IMR-90 (cell line): ENCODE measurements around the gene BRD8. TPM values are rescaled to one million over a fixed set of nuclear protein-coding genes. Genes with fewer than 3 reads are reported as not detected.

Experiments used
- ATAC-seq: fragments of 200-7000 bp; cut with Tn5 transposase; 2 replicates; pipeline ENCODE4 v1.9.1; 2020; ENCODE audit warnings: low read depth, mild to moderate bottlenecking, moderate library complexity
- BruUV-seq: library from RNA; stranded (reverse); fragments of 400-500 nt; replicated peaks from 2 replicates; lab custom pipeline; 2021; lab: Mats Ljungman, UMichigan
- CTCF ChIA-PET: fragments of 300-600 bp; formaldehyde crosslinking; extraction: SDS; loops from one replicate; lab custom pipeline; 2021; ENCODE audit warnings: antibody characterized with exemption; lab: Yijun Ruan, JAX
- POLR2A ChIA-PET: fragments of 300-600 bp; sonication (Branson Sonifier 250); formaldehyde crosslinking; loops from one replicate; lab custom pipeline; 2022; ENCODE audit warnings: antibody characterized with exemption; ENCODE audit not compliant: unreplicated experiment; lab: Charles Lee
- DNase-seq: peaks from one replicate; pipeline ENCODE4 v3.0.0; 2013
- H2AFZ ChIP-seq: replicated peaks from 2 replicates; pipeline ENCODE3; 2013; ENCODE audit warnings: low read length, mild to moderate bottlenecking; ENCODE audit not compliant: poor library complexity
- H2AK5ac ChIP-seq: 2 replicates; pipeline ENCODE4 v1.6.1; 2013; ENCODE audit warnings: low read depth, low read length, inconsistent platforms
- H2AK9ac ChIP-seq: replicated peaks from 2 replicates; pipeline ENCODE3; 2013; ENCODE audit warnings: mild to moderate bottlenecking, low read depth, low read length, moderate library complexity; ENCODE audit not compliant: poor library complexity
- H2BK120ac ChIP-seq: 2 replicates; pipeline ENCODE4 v1.6.1; 2013; ENCODE audit warnings: low read depth, low read length, inconsistent platforms
- H2BK15ac ChIP-seq: 3 replicates; pipeline ENCODE4 v1.6.1; 2013; ENCODE audit warnings: low read depth, low read length, inconsistent platforms
- H2BK20ac ChIP-seq: 2 replicates; pipeline ENCODE4 v1.6.1; 2013; ENCODE audit warnings: low read depth, mild to moderate bottlenecking, inconsistent platforms, low read length, moderate library complexity
- H2BK5ac ChIP-seq: 2 replicates; pipeline ENCODE4 v1.6.1; 2013; ENCODE audit warnings: mild to moderate bottlenecking, low read depth, low read length, inconsistent platforms; ENCODE audit not compliant: poor library complexity, severe bottlenecking
- H3K14ac ChIP-seq: replicated peaks from 2 replicates; pipeline ENCODE4 v1.6.1; 2013; ENCODE audit warnings: low read depth, low read length, inconsistent platforms
- H3K18ac ChIP-seq: 2 replicates; pipeline ENCODE4 v1.6.1; 2013; ENCODE audit warnings: low read depth, low read length, control low read depth
- H3K23ac ChIP-seq: 2 replicates; pipeline ENCODE4 v1.6.1; 2013; ENCODE audit warnings: low read depth, low read length, inconsistent platforms
- H3K27ac ChIP-seq: 2 replicates; pipeline ENCODE4 v1.5.1; 2013; ENCODE audit warnings: mild to moderate bottlenecking, control low read depth, low read length; ENCODE audit not compliant: insufficient read depth
- H3K27me3 ChIP-seq: 2 replicates; pipeline ENCODE4 v1.6.1; 2013; ENCODE audit warnings: low read length; ENCODE audit not compliant: control insufficient read depth, insufficient read depth
- H3K36me3 ChIP-seq: 2 replicates; pipeline ENCODE4 v1.6.1; 2013; ENCODE audit warnings: low read length, mixed read lengths; ENCODE audit not compliant: control insufficient read depth, insufficient read depth
- H3K4ac ChIP-seq: 2 replicates; pipeline ENCODE4 v1.6.1; 2013; ENCODE audit warnings: low read depth, low read length, inconsistent platforms
- H3K4me1 ChIP-seq: 2 replicates; pipeline ENCODE4 v1.6.1; 2013; ENCODE audit warnings: low read length, mixed read lengths; ENCODE audit not compliant: control insufficient read depth, insufficient read depth
- H3K4me2 ChIP-seq: 2 replicates; pipeline ENCODE4 v1.6.1; 2013; ENCODE audit warnings: low read depth, mild to moderate bottlenecking, control low read depth, low read length, moderate library complexity
- H3K4me3 ChIP-seq: 2 replicates; pipeline ENCODE4 v1.5.1; 2013; ENCODE audit warnings: low read depth, mild to moderate bottlenecking, control low read depth, low read length, moderate library complexity; ENCODE audit not compliant: insufficient read depth
- H3K56ac ChIP-seq: 2 replicates; pipeline ENCODE4 v1.6.1; 2013; ENCODE audit warnings: low read length, inconsistent platforms; ENCODE audit not compliant: insufficient read depth; ENCODE audit errors: extremely low read depth
- H3K79me1 ChIP-seq, 2 experiments: 2 replicates each; pipeline ENCODE4 v1.6.1; 2013; ENCODE audit warnings: low read length in 2 of 2, inconsistent platforms in 1 of 2, low read depth in 1 of 2
- H3K9ac ChIP-seq: 2 replicates; pipeline ENCODE4 v1.6.1; 2013; ENCODE audit warnings: low read depth, low read length, control low read depth
- H3K9me1 ChIP-seq: 2 replicates; pipeline ENCODE4 v1.6.1; 2013; ENCODE audit warnings: low read length, inconsistent platforms; ENCODE audit not compliant: insufficient read depth
- H3K9me3 ChIP-seq: 2 replicates; pipeline ENCODE4 v1.6.1; 2013; ENCODE audit warnings: low read length; ENCODE audit not compliant: control insufficient read depth, insufficient read depth
- H4K20me1 ChIP-seq: 2 replicates; pipeline ENCODE4 v1.6.1; 2013; ENCODE audit warnings: low read length, inconsistent platforms; ENCODE audit not compliant: insufficient read depth
- H4K5ac ChIP-seq: 2 replicates; pipeline ENCODE4 v1.6.1; 2013; ENCODE audit warnings: mild to moderate bottlenecking, low read depth, low read length, control low read depth
- H4K8ac ChIP-seq, 2 experiments: 2 replicates each; pipeline ENCODE4 v1.6.1; 2013; ENCODE audit warnings: low read depth in 2 of 2, low read length in 2 of 2, control low read depth in 1 of 2, inconsistent platforms in 1 of 2
- H4K91ac ChIP-seq: 2 replicates; pipeline ENCODE4 v1.6.1; 2013; ENCODE audit warnings: low read depth, low read length, inconsistent platforms; ENCODE audit not compliant: insufficient read depth
- BHLHE40 ChIP-seq: fragments of 150-350 bp; IDR thresholded peaks from 2 replicates; pipeline ENCODE4 v1.6.1; 2016; ENCODE audit warnings: mild to moderate bottlenecking, low read depth, low read length
- CEBPB ChIP-seq: IDR thresholded peaks from 2 replicates; pipeline ENCODE4 v1.6.1; 2012; ENCODE audit warnings: low read depth, low read length, improper control_type of control experiment
- CHD1 ChIP-seq: IDR thresholded peaks from 2 replicates; pipeline ENCODE4 v1.6.1; 2012; ENCODE audit warnings: low read depth, low read length, improper control_type of control experiment
- CTCF ChIP-seq: conservative IDR thresholded peaks from 2 replicates; pipeline ENCODE4 v1.5.1; 2012; ENCODE audit warnings: mild to moderate bottlenecking, low read depth, low read length, improper control_type of control experiment
- MAFK ChIP-seq: IDR thresholded peaks from 2 replicates; pipeline ENCODE4 v1.6.1; 2012; ENCODE audit warnings: low read depth, low read length, improper control_type of control experiment
- MAZ ChIP-seq: IDR thresholded peaks from 2 replicates; pipeline ENCODE4 v1.6.1; 2012; ENCODE audit warnings: low read depth, mild to moderate bottlenecking, low read length, improper control_type of control experiment, moderate library complexity, borderline replicate concordance
- MXI1 ChIP-seq: IDR thresholded peaks from 2 replicates; pipeline ENCODE4 v1.6.1; 2012; ENCODE audit warnings: low read depth, mild to moderate bottlenecking, low read length, moderate library complexity, borderline replicate concordance
- POLR2A ChIP-seq: IDR thresholded peaks from 2 replicates; pipeline ENCODE4 v1.6.1; 2012; ENCODE audit warnings: mild to moderate bottlenecking, low read depth, low read length
- RAD21 ChIP-seq: IDR thresholded peaks from 2 replicates; pipeline ENCODE4 v1.6.1; 2012; ENCODE audit warnings: low read length, improper control_type of control experiment
- RCOR1 ChIP-seq: IDR thresholded peaks from 2 replicates; pipeline ENCODE4 v1.6.1; 2012; ENCODE audit warnings: mild to moderate bottlenecking, low read length, improper control_type of control experiment; ENCODE audit not compliant: insufficient replicate concordance
- RFX5 ChIP-seq: IDR thresholded peaks from 2 replicates; pipeline ENCODE4 v1.8.0; 2012; ENCODE audit warnings: low read depth, mild to moderate bottlenecking, low read length, moderate library complexity
- SMC3 ChIP-seq: fragments of 150-350 bp; IDR thresholded peaks from 2 replicates; pipeline ENCODE4 v1.6.1; 2016; ENCODE audit warnings: low read depth, mild to moderate bottlenecking, antibody characterized with exemption, low read length, moderate library complexity
- WGBS, 2 experiments: methylation state at CpG; one replicate each; pipeline versions ENCODE4 v1.1.5 to v1.1.7; 2013; ENCODE audit warnings: missing lambda C conversion rate in 2 of 2; ENCODE audit not compliant: insufficient read length in 1 of 2; ENCODE audit errors: extremely low coverage in 2 of 2; 5-methylcytosine and 5-hydroxymethylcytosine counted together
- dilution Hi-C: fragments of 300-500 bp; cut with HindIII; formaldehyde crosslinking; loops from one replicate; pipeline ENCODE4 v1.14.3; 2018; ENCODE audit warnings: low sequenced_read_pairs; ENCODE audit not compliant: unreplicated experiment
- in situ Hi-C: fragments of 300-500 bp; cut with MboI; formaldehyde crosslinking; loops from 3 replicates; pipeline ENCODE4 v1.14.3; 2019; ENCODE audit warnings: low sequenced_read_pairs, inconsistent platforms, mixed read lengths
- intact Hi-C: fragments of 100-400 bp; cut with micrococcal nuclease; formaldehyde crosslinking; loops from 2 replicates; pipeline ENCODE4 v1.10.0; 2022
- polyA plus RNA-seq, 3 experiments: library from polyadenylated mRNA; depleted of rRNA; stranded (reverse); fragments of >200 nt; gene quantifications; 2 replicates each; pipeline ENCODE4 v1.2.3, GENCODE V29; 2012; ENCODE audit warnings: low replicate concordance in 1 of 3
- total RNA-seq: library from RNA; depleted of rRNA; stranded (reverse); fragments of >200 nt; gene quantifications from 2 replicates; pipeline ENCODE4 v1.2.3, GENCODE V29; 2012
- TF ChIP-seq, protein P1 (sequence below): fragments of 150-350 bp; IDR thresholded peaks from 2 replicates; pipeline ENCODE4 v1.6.1; 2016; ENCODE audit warnings: low read depth, mild to moderate bottlenecking, low read length, moderate library complexity, borderline replicate concordance

Gene BRD8
- total and polyA plus RNA-seq, 2 of the 4 experiments (the other 2 are of a cell fraction) = 36.9 to 43.6 TPM

- Histone ChIP-seq H3K4me1 (no peaks in the 10 kb centered on the region), H3K27ac (no peak overlapping the region), H2BK120ac (no peak overlapping the region), H3K14ac (no peak overlapping the region), H4K20me1 (no peaks in the 10 kb centered on the region), H3K4me2 (no peak overlapping the region), H2AFZ (no peak overlapping the region), H3K79me1 (no peaks in the 10 kb centered on the region; a peak in 1 of 4 replicates), H3K56ac (no peak overlapping the region), H3K18ac (no peak overlapping the region), H3K9me1 (no peaks in the 10 kb centered on the region), H3K9ac (no peak overlapping the region), H2BK5ac (no peak overlapping the region), H4K91ac (no peak overlapping the region), H2BK15ac (no peak overlapping the region), H2AK9ac (no peak overlapping the region), H3K9me3 (no peaks in the 10 kb centered on the region), H3K23ac (no peak overlapping the region), H2BK20ac (no peak overlapping the region), H3K27me3 (no peaks in the 10 kb centered on the region), H2AK5ac (no peak overlapping the region), H3K36me3 (peaks cover 35% of the 10 kb centered on the region), H4K5ac (no peak overlapping the region), H4K8ac (no peak overlapping the region), H3K4ac (no peak overlapping the region), H3K4me3 (no peak overlapping the region)
- ChIA-PET CTCF (no interaction called here), POLR2A (no interaction called here)
- BruUV-seq = no TSS peak
- no peak for DNase-seq
- TF ChIP-seq RAD21 = no peak
- TF ChIP-seq BHLHE40 = no peak
- no peak for TF ChIP-seq MAZ
- no peak for TF ChIP-seq SMC3
- no peak for TF ChIP-seq MAFK
- TF ChIP-seq CHD1 = no peak
- TF ChIP-seq, protein P1, sequence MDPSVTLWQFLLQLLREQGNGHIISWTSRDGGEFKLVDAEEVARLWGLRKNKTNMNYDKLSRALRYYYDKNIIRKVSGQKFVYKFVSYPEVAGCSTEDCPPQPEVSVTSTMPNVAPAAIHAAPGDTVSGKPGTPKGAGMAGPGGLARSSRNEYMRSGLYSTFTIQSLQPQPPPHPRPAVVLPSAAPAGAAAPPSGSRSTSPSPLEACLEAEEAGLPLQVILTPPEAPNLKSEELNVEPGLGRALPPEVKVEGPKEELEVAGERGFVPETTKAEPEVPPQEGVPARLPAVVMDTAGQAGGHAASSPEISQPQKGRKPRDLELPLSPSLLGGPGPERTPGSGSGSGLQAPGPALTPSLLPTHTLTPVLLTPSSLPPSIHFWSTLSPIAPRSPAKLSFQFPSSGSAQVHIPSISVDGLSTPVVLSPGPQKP = no peak
- no peak for TF ChIP-seq CTCF
- TF ChIP-seq RCOR1 = no peak
- no peak for TF ChIP-seq CEBPB
- TF ChIP-seq POLR2A = no peak
- no peak for TF ChIP-seq MXI1
- TF ChIP-seq RFX5 = no peak
- in situ Hi-C loops (no loop called here), dilution Hi-C loops (no loop called here), intact Hi-C loops (no loop called here)
- ATAC-seq = no peak
- 83% methylated on average over 1 of the region's 3 CpGs; no CpG with 5 or more reads in 1 of the 2 experiments for WGBS, 2 experiments
Observed at GRCh38 chr5:138192826-138193225, 14.4 kb upstream of the BRD8 start.
